Activated naive CD8-positive, alpha-beta T cell treated with anti-CD3 and anti-CD28 coated beads, Interleukin-2, amount 50 U/mL, for 24 hours (primary cell): Measurements from ENCODE around the gene LYAR.
A peak's percentile ranks its signal among the peaks of the same experiment; 100 is the strongest.

ENCODE experiments used
- ATAC-seq: fragments of 150-1000 bp; cut with Tn5 transposase; one replicate; pipeline ENCODE4 v1.10.0; 2021
- DNase-seq: peaks from one replicate; pipeline ENCODE4 v3.0.0; 2021
- H3K27ac Mint-ChIP-seq: one replicate; pipeline ENCODE4 v1.8.0; 2021; ENCODE audit warnings: mild to moderate bottlenecking, mixed read lengths
- H3K27me3 Mint-ChIP-seq: one replicate; pipeline ENCODE4 v1.8.0; 2021; ENCODE audit warnings: mixed read lengths
- H3K36me3 Mint-ChIP-seq: one replicate; pipeline ENCODE4 v1.8.0; 2021; ENCODE audit warnings: low read depth, mixed read lengths
- H3K4me1 Mint-ChIP-seq: one replicate; pipeline ENCODE4 v1.8.0; 2021; ENCODE audit warnings: mixed read lengths
- H3K4me3 Mint-ChIP-seq: one replicate; pipeline ENCODE4 v1.8.0; 2021; ENCODE audit warnings: mild to moderate bottlenecking, moderate library complexity, mixed read lengths
- H3K9me3 Mint-ChIP-seq: one replicate; pipeline ENCODE4 v1.8.0; 2021; ENCODE audit warnings: mixed read lengths

The LYAR gene

GRCh38 chr4:4296283-4296846 lies 6.4 kb upstream of the LYAR start:
- H3K4me1 Mint-ChIP-seq: peaks cover 7% of the 10 kb centered on the region
- H3K36me3 Mint-ChIP-seq: peaks cover 14% of the 10 kb centered on the region
- DNase-seq (no peak), ATAC-seq (no peak)
- H3K27me3 Mint-ChIP-seq: no peaks in the 10 kb centered on the region
- no peaks in the 10 kb centered on the region for H3K9me3 Mint-ChIP-seq
- H3K4me3 Mint-ChIP-seq: no peak overlapping the region
- no peak overlapping the region for H3K27ac Mint-ChIP-seq

DNA sequence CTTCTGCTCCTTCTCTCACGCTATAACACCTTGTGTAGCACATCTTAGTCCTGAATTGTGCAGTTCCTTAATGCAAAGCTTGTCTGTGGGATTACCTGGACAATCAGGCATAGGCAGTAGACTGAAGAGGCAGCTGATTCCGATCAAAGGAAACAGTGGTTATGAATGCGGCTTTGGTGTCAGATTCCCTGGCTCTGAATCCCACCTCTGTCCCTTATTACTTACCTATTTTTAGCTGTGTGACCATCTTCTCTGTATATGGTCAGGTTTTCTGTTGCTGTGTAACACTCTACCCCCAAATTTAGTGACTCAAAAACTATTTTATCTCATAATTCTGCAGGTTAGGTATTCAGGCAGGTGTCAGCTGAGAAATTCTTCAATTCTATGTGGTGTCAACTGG lies 3.3 kb upstream of the LYAR start:
- H3K4me1 Mint-ChIP-seq: peaks cover 26% of the 10 kb centered on the region
- no peaks in the 10 kb centered on the region for H3K27me3 Mint-ChIP-seq
- H3K36me3 Mint-ChIP-seq: peaks cover 17% of the 10 kb centered on the region
- H3K4me3 Mint-ChIP-seq: no peak overlapping the region
- no peaks in the 10 kb centered on the region for H3K9me3 Mint-ChIP-seq
- no peak for DNase-seq
- no peak for ATAC-seq
- H3K27ac Mint-ChIP-seq: no peak overlapping the region

DNA sequence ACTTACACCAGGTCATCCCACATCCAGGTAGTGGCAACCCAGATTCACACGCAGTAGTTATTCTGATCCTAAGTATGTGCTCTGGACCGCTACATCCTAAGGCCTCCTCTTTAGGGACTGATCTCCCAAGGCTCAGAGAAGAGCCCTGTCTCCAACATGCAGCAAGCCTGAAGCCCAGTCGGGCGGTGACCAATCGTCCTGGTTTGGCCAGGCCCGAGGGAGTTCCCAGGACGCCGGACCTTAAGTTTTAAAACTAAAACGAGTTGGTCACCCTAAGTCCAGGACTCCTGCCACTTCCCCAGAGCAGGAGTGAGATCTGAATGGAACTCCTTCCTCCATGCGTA lies 385 bp downstream of the LYAR start:
- ATAC-seq (peak; percentile 13), DNase-seq (no peak)
- H3K4me1 Mint-ChIP-seq: peaks cover 50% of the 10 kb centered on the region
- peak overlapping the region; percentile 89 for H3K27ac Mint-ChIP-seq
- H3K27me3 Mint-ChIP-seq: no peaks in the 10 kb centered on the region
- H3K4me3 Mint-ChIP-seq: peak overlapping the region; percentile 93
- H3K36me3 Mint-ChIP-seq: peaks cover 22% of the 10 kb centered on the region
- H3K9me3 Mint-ChIP-seq: no peaks in the 10 kb centered on the region

DNA sequence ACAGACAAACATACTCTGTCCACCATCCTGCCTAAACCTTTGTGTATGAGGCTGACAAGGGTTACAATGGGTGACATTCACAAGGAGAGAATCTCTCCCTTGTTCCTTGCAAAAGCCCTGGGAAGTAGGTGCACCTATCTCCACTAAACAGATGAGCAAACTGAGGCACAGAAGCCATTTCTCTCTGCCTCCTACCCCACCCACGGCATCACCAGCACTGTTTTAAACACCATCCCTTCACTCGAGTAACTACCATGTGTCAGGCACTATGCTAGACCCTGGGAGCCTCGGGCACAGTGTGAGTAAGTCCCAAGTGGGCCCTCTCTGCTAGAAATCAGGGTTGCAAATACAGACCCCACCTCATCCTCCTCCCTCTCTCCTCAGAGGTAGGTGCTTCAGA lies 899 bp downstream of the LYAR start:
- no peaks in the 10 kb centered on the region for H3K9me3 Mint-ChIP-seq
- H3K27ac Mint-ChIP-seq: peak overlapping the region; percentile 89
- no peak for ATAC-seq
- peak overlapping the region; percentile 93 for H3K4me3 Mint-ChIP-seq
- no peak for DNase-seq
- no peaks in the 10 kb centered on the region for H3K27me3 Mint-ChIP-seq
- peaks cover 50% of the 10 kb centered on the region for H3K4me1 Mint-ChIP-seq
- H3K36me3 Mint-ChIP-seq: peaks cover 24% of the 10 kb centered on the region

GRCh38 chr4:4288098-4288497 lies 1.9 kb downstream of the LYAR start:
- no peak for DNase-seq
- no peak for ATAC-seq
- no peaks in the 10 kb centered on the region for H3K27me3 Mint-ChIP-seq
- peak overlapping the region; percentile 93 for H3K4me3 Mint-ChIP-seq
- no peak overlapping the region for H3K27ac Mint-ChIP-seq
- H3K36me3 Mint-ChIP-seq: peaks cover 30% of the 10 kb centered on the region
- no peaks in the 10 kb centered on the region for H3K9me3 Mint-ChIP-seq
- peaks cover 50% of the 10 kb centered on the region for H3K4me1 Mint-ChIP-seq

GRCh38 chr4:4284827-4285618 lies 4.9 kb downstream of the LYAR start:
- H3K36me3 Mint-ChIP-seq: peaks cover 54% of the 10 kb centered on the region
- no peaks in the 10 kb centered on the region for H3K27me3 Mint-ChIP-seq

GRCh38 chr4:4281787-4282186 lies 8.2 kb downstream of the LYAR start:
- no peak for ATAC-seq
- Mint-ChIP-seq H3K4me1 (peaks cover 10% of the 10 kb centered on the region), H3K27ac (no peak overlapping the region)

More at GRCh38 chr4:4284827-4285618, 4.9 kb downstream of the LYAR start:
- Mint-ChIP-seq H3K27ac (no peak overlapping the region), H3K9me3 (no peaks in the 10 kb centered on the region), H3K4me1 (peaks cover 36% of the 10 kb centered on the region), H3K4me3 (no peak overlapping the region)
- no peak for DNase-seq
- ATAC-seq: no peak

GRCh38 chr4:4277531-4277930 lies 12.4 kb downstream of the LYAR start:
- Mint-ChIP-seq H3K36me3 (peaks cover 68% of the 10 kb centered on the region), H3K27ac (no peak overlapping the region), H3K9me3 (no peaks in the 10 kb centered on the region), H3K4me3 (no peak overlapping the region), H3K27me3 (no peaks in the 10 kb centered on the region), H3K4me1 (no peaks in the 10 kb centered on the region)
- DNase-seq (no peak), ATAC-seq (no peak)

More at GRCh38 chr4:4281787-4282186, 8.2 kb downstream of the LYAR start:
- no peak overlapping the region for H3K4me3 Mint-ChIP-seq
- peaks cover 71% of the 10 kb centered on the region for H3K36me3 Mint-ChIP-seq
- no peaks in the 10 kb centered on the region for H3K27me3 Mint-ChIP-seq
- no peaks in the 10 kb centered on the region for H3K9me3 Mint-ChIP-seq
- no peak for DNase-seq

- peak overlapping the region; percentile 53 for H3K27ac Mint-ChIP-seq
- H3K36me3 Mint-ChIP-seq: peaks cover 66% of the 10 kb centered on the region
- H3K4me3 Mint-ChIP-seq: no peak overlapping the region
- ATAC-seq: no peak
- peaks cover 20% of the 10 kb centered on the region for H3K4me1 Mint-ChIP-seq
- H3K27me3 Mint-ChIP-seq: no peaks in the 10 kb centered on the region
- H3K9me3 Mint-ChIP-seq: no peaks in the 10 kb centered on the region
- no peak for DNase-seq
These were observed 15.7 kb downstream of the LYAR start for GRCh38 chr4:4274226-4274625.

DNA sequence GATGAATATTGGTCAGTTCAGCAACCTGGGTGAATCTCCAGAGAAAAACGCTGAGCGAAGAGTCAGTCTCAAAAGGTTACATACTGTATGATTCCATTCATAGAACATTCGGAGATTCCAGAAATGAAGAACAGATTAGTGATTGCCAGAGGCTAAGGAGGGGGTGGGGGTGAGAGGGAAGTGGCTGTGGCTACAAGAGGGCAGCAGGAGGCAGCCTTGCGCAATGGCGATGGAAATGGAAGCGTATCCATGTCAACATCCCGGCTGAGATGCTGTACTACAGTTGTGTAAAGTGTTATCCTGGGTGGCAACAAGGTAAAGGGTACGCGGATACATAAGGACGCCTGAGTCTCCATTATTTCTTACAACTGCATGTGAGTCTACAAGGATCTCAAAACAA lies 18.0 kb downstream of the LYAR start:
- no peak overlapping the region for H3K27ac Mint-ChIP-seq
- DNase-seq (no peak), ATAC-seq (no peak)
- no peaks in the 10 kb centered on the region for H3K9me3 Mint-ChIP-seq
- H3K4me1 Mint-ChIP-seq: peaks cover 28% of the 10 kb centered on the region
- H3K27me3 Mint-ChIP-seq: no peaks in the 10 kb centered on the region
- peaks cover 62% of the 10 kb centered on the region for H3K36me3 Mint-ChIP-seq
- H3K4me3 Mint-ChIP-seq: no peak overlapping the region

GRCh38 chr4:4270529-4270928 lies 19.4 kb downstream of the LYAR start:
- Mint-ChIP-seq H3K27me3 (no peaks in the 10 kb centered on the region), H3K4me3 (no peak overlapping the region), H3K4me1 (peaks cover 33% of the 10 kb centered on the region), H3K27ac (no peak overlapping the region), H3K9me3 (no peaks in the 10 kb centered on the region), H3K36me3 (peaks cover 67% of the 10 kb centered on the region)
- ATAC-seq (no peak), DNase-seq (no peak)

DNA sequence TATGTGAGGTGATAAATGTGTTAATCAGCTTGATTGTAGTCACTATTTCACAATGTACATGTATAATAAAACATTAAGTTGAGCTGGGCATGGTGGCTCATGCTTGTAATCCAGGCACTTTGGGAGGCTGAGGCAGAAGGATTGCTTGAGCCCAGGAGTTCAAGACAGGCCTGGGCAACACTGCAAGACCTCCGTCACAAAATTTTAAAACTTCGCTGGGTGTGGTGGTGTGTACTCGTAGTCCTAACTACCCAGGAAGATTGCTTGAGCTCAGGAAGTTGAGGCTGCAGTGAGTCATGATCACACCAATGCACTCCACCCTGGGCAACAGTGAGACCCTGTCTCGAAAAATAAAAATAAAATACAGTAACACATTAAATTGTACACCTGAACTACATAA lies 20.1 kb downstream of the LYAR start:
- peaks cover 61% of the 10 kb centered on the region for H3K36me3 Mint-ChIP-seq
- H3K27me3 Mint-ChIP-seq: no peaks in the 10 kb centered on the region
- no peak for DNase-seq
- H3K27ac Mint-ChIP-seq: peak overlapping the region; percentile 73
- H3K4me1 Mint-ChIP-seq: peaks cover 33% of the 10 kb centered on the region
- no peaks in the 10 kb centered on the region for H3K9me3 Mint-ChIP-seq
- no peak for ATAC-seq
- H3K4me3 Mint-ChIP-seq: peak overlapping the region; percentile 30

- Mint-ChIP-seq H3K36me3 (peaks cover 56% of the 10 kb centered on the region), H3K4me3 (peak overlapping the region; percentile 30), H3K9me3 (no peaks in the 10 kb centered on the region), H3K27me3 (no peaks in the 10 kb centered on the region), H3K4me1 (peaks cover 33% of the 10 kb centered on the region), H3K27ac (peak overlapping the region; percentile 73)
- no peak for ATAC-seq
- no peak for DNase-seq
These were observed 20.6 kb downstream of the LYAR start for GRCh38 chr4:4269331-4269731.

DNA sequence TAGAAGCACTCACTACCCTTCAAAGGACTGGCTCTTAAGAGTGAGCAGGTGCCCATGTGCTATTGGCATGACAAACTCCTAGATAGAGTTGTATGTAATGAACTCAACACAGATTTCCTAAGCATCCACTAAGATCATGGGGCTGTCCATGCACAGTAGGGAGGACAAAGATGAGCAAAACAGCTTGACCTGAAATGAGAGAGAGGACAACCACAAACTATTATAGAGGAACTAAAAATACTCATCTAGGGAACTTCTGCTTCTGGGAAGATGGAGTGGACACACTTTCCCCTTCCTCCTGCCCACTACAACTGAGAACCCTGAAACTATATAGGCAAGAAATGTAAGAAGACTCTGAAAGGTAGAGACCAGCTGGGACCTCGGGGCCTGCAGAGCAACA lies 21.2 kb downstream of the LYAR start:
- Mint-ChIP-seq H3K36me3 (peaks cover 53% of the 10 kb centered on the region), H3K9me3 (no peaks in the 10 kb centered on the region), H3K4me1 (peaks cover 33% of the 10 kb centered on the region), H3K4me3 (peak overlapping the region; percentile 57), H3K27me3 (no peaks in the 10 kb centered on the region), H3K27ac (peak overlapping the region; percentile 73)
- ATAC-seq: no peak
- DNase-seq: no peak

- H3K9me3 Mint-ChIP-seq: no peaks in the 10 kb centered on the region
- H3K4me3 Mint-ChIP-seq: no peak overlapping the region
- DNase-seq: no peak
- peaks cover 33% of the 10 kb centered on the region for H3K4me1 Mint-ChIP-seq
- H3K36me3 Mint-ChIP-seq: peaks cover 47% of the 10 kb centered on the region
- H3K27ac Mint-ChIP-seq: no peak overlapping the region
- no peaks in the 10 kb centered on the region for H3K27me3 Mint-ChIP-seq
- ATAC-seq: no peak
These were observed 22.0 kb downstream of the LYAR start for GRCh38 chr4:4267981-4268380.
